Middle frontal gyrus (tissue), 1 donor: Measurements from ENCODE around the gene B3GALT6.

Experiments
- DNase-seq: peaks from one replicate; pipeline ENCODE4 v3.0.0-alpha.2; 2015; ENCODE audit warnings: low spot score; ENCODE audit errors: extremely low spot score

The B3GALT6 gene

DNA sequence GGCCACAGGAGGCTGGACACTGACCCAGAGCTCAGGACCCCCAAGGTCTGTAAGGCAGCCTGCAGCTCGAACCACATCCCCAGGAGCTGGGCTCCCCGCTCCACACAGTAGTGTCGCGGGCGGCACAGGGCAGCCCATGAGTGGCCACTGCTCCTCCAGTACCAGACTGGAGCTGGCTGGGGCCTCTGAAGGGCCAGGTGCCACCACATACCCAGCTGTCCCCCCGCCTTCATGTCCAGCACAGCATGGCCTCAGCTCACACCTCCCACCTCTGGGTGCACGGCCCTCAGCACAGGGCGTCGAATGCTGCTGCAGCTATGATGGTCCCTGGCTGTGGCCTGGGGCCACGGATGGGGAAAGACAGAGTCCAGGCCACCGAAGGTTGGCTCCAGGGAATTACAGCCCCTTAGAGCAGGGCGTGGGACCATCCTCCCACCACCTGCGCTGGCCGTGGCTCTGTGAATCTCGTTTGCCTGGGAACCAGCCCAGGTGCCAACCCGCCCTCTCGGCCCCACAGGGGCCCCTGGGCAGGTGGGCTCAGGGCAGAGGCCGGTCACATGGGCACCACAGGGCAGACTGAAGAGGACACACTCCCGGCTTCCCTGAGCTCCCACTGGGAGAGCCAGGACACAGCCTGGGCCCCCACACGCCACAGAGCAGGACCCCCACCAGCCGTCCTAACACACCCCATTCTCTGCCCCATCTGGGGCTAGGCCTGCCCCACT lies 16.0 kb upstream of the B3GALT6 start:
- no peak for DNase-seq

DNA sequence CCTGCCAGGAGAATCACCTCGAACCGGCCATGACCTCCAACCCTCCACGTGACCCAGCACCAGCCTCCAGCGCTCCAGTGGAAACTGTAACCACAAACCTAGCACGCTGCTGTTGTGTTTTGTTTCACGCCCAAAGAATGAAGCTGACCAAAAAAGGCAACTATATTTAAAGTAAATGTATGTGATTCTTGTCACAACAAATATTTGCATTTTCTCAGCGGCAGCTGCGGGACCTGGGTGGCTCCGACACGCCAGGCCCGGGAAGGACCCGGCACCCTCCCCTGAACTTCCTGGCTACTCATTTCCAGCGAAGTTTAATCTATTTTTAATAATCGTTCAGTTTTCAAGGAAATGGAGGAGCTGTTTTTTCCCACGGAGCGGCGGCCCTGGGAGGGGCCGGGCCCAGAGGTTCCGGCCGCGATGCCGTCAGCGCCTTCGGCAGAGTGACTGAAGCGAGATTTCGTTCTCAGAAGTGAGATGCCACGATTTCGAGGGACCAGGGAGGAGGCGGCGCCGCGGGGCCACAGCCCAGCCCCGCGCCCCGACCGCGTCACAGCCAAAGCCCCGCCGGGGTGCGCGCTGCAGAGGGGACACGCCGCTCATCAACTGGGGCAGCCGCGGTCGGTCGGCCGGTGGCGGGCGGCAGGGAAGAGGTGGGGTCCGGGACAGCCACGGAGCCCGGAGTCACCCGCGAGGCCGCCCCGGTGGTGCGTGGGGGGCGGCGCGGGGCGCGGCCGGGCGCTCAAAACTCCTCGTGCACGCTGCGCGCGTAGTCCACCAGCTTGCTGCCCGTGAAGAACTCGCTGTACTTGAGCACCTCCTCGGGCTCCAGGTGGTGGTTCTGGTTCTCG lies 15.0 kb upstream of the B3GALT6 start:
- no peak for DNase-seq

DNA sequence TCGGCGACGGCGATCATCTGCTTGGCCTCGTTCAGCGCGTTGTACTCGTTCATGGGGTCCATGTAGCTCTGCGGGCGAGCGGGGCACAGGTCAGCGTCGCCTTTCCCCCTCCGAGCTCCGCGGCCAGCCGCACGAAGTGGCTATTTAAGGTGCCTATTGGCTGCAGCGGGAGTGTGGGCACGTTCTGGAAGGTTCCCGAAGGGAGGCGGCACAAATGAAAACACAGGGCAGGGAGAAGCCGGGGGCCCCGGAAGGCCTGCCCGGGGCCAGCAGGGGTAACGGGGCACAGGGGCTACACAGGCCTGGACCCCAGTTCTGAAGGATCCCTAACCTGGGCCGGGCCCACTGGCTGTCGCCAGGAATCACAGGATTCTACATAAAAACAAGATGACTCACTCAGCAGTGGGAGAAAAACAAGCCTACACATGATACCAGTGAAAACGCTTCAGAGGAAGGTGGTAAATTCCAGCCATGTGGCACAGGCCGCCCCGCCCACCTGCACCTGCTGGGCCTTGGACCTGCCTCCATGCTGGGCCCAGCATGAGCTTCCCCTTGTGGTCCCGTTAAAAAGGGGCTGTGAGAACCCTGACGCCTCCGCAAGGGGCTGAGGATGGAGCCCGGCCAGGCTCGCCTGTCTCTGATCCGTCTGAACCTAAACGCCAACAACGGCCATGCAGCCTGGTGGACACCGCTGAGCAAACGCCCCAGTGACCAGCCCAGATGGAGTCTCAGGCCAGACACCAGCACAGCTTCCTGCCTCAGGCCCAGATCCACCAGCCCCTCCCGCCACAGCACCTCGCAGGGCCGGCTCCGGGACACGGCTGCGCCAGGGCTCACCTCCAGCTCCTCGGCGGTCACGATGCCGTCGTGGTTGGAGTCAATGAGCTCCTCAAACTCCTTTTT lies 14.2 kb upstream of the B3GALT6 start:
- DNase-seq, result peak; percentile 4

DNA sequence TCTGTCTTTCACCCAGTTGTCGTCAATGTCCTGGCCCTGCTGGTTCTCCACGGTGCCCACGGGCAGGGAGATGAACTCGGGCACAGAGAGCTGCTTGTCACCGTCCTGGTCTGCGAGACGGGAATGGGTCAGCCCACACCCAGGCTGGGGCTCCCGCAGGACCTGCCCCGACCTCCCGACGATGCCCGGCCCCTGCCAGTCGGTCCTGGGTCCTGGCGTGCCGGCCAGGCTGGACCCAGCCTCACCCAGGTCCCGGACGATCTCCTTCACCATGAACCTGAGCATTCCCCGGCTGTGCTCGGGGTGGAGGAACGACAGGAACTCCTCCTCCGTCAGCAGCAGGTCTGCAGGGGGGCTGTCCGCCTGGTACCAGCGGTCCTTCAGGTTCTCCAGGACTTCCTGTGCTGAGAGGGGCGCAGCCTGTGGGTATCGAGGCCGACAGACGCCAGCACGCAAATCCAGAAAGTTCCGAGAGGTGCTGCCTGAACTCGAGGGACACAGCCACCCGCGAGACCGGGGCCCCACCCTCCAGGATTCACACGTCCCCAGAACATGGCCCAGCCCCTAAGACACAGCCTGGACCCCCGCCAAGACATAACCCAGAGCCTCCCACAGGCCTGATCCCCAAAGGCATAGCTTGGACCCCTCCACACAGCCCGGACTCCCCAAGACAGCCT lies 13.4 kb upstream of the B3GALT6 start:
- no peak for DNase-seq

DNA sequence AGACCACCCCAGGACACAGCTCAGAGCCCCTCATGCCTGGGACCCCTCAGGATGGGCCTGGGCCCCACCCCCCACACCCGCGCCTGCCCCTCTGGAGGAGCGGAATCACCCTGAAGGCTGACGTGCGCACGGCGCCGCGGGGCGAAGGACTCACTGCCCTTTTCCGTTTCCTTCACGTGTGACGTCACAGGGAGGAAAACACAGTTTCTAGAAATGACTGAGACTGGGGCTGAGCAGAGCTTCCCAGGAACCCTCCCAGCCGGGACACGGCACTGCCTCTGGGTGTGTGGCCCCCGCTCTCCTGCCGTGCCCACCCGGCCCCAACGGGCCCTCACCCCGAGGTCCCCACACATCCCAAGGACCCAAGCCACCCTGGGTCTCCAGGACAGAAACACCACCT lies 12.7 kb upstream of the B3GALT6 start:
- DNase-seq, result no peak

DNA sequence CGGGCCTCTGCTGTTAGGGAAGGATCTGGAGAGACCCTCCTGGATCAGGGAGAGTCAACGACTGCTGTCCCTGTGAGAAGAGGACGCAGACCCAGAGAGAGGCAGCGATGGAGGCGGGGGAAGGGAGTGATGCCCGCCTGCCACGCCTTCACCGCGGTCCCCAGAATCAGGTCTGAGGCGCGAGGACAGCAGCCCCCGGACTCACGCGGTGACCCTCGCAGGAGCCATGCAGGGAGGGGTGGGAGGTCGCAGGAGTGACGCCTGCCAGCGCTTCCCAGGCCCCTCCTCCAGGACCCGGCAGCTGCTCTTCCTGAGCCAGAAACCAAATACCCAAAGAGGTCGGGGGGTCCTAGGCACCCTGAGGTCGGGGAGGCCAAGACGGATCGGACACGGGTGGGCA lies 11.8 kb upstream of the B3GALT6 start:
- DNase-seq, result no peak

DNA sequence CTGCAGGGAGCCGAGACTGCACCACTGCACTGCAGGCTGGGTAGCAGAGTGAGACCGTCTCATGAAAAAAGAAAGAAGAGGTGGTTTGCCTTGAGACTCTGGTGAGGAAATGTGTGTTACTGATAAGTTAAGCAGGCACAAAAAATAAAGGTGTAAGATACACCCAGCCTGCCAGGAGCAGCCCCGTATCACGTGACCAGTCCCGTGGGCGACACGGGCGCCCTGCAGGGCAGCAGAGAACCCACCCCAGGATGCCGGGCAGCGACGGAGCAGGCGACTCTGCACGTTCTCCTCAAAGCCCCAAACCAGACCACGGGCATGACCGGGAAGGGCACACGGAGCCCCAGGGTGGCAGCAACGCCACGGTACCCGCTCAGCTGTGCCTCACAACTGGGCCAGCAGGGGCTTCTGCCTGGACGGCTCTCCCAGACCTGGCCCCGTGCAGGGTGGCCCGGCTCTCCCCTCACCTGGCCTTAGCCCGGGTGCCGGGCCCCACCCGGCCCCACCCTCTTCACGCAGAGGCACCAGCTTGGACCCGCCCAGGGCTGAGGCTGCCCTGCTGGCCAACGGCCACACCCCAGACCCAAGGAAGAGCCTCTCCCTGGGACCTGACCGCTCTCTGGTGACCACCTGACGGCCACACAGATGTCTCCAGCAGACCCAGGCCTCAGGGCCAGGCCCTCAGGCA lies 10.0 kb upstream of the B3GALT6 start:
- no peak for DNase-seq

DNA sequence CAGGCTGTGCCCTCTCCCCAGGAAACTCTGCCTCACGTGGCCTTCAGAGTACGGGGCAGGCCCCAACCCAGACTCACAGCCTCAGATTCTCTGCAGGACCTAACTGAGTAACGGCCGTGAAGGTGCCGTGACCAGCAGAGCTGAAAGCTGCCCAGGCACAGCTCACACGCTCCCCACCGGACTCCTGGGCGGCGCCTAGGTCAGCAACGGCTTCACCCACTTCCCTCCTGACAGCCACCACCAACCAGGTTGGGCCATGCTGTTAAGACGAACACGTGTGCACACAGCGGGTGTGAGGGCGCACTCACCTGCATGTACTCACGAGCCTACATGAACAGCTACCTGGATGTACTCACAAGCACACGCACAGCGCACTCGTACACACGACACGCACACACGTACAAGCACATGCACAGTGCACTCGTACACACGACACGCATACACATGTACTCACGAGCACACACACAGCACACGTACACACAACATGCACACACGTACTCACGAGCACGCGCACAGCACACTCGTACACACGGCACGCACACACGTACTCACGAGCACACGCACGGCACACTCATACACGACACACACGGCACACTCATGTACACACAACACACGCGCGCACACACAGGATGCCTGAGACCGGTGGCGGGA lies 9.3 kb upstream of the B3GALT6 start:
- DNase-seq, result no peak

DNA sequence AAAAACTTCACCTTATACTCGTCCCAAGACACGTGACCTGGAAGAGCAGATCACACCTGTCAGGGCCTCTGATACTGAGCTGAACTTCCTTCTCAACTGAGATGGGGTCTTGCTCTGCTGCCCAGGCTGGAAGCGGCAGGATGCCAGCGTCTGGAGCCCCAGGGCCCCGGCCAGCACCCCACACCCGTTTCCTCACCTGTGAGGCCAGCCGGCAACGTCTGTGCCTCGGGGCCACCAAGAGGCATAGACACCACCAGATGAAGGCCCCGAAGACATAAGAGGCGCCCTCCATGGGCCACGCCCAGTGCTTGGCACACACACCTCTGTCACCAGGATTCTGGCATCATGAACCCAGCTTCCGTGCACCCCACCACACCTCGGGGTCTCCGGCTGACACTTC lies 8.7 kb upstream of the B3GALT6 start:
- no peak for DNase-seq

DNA sequence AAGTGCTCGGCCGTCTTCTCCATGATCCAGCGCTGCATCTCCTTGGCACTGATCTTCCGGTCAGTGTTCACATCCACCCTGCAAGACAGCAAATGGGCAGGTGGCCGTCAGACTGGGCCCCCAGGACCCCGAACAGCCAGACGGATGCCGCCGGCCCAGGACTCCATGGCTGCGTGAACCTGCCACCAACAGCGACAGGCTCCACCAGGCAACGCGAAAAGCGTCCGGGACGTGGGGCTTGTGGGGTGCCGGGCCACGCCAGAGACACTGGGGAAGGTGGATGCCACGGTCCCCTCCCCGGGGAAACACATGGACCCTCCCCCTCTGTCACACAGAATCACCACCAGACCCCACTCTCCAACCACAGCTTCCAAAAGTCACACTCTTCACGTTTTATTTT lies 8.1 kb upstream of the B3GALT6 start:
- DNase-seq, result no peak

DNA sequence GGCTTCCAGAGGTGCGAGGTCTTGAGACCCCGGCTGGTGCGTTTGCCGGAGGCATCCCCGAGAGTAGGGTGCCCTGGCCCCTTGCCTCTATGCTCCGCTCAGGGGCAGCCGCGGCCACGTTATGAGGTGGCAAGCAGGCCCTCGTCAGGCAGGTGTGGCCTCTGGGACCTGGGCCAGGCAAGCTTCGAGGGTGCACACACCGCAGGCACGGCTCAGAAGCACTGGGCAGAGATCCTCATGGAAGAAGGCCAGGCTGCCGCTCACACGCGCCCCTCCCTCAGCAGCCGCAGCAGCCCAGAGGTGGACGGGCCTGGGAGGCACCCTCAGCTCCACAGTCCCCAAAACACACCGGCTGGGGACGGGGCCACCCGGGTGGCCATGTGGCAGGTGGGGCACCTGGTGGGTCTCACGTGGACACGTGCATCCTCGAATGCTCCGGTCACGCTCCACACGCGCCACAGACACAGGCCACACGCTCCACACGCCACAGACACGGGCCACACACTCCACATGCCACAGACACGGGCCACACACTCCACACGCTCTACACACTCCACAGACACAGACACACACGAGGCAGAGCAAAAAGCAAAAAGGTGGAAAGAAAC lies 6.7 kb upstream of the B3GALT6 start:
- no peak for DNase-seq

DNA sequence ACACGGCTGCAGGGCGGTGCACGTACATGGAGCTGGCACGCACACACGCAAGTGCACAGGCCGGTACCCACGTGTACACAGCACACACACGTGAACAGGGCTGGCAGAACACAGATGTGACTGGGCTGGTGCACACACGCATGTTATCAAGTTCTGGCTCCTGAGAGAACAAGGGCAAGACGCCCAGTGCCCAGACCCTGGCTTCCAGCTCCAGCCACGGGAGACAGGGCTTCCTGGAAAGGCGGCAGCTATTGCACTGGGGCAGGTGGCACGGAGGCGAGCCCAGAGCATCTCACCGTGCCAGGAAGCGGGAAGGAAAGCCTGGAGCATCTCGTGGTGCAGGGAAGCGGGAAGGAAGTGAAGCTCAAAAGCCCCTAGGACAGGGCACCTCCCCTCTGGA lies 6.1 kb upstream of the B3GALT6 start:
- DNase-seq, result no peak

DNA sequence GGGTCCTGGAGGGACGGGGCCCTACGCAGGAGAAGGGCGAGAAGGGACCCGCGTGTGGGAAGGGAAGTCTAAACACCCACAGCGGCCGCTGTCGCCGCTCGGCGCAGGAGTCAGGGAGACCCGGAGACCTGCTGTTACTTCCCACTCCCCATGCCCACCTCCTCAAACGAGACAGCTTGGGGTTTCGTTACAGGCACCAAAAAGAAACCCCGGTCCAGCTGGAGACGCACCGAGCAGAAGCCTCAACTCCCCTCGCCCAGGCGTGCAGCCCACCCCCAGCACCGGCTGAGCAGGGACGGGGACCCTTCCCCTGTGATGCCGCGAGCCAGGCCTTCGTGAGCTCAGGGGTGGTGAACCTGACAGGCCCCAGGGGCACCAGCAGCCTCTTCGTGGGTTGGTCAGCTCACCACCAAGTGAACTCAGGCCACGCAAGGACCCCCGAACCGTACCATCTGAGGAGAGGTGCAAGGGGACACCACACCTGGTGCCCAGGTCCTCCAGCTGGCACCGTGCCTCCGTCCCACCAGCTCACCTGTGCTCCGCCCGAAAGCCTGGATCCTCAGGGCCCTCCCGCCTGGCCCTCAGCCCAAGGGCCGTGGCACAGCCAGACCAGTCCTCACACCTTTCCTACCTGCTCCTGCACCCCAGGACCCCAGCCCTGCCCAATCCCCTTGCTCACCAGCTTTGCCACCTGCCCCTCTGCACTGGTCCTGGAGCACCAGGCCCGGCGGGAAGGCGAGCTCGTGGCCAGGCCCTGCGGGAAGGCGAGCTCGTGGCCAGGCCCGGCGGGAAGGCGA lies 5.3 kb upstream of the B3GALT6 start:
- no peak for DNase-seq

DNA sequence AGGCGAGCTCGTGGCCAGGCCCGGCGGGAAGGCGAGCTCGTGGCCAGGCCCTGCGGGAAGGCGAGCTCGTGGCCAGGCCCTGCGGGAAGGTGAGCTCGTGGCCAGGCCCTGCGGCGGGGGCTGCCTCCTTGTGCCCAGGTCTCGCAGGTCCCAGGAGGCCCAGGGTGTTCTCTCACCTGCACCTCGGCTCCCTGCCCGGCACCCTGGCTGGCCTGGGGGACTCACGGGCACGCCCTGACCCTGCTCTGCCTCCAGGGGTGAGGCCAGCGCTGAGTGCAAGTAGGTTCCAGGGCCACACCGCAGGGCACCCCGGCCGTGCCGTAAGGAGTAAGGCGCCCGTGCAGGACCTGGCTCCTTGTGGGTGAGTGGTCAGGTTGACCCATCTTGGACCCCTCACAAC lies 4.7 kb upstream of the B3GALT6 start:
- DNase-seq, result no peak

DNA sequence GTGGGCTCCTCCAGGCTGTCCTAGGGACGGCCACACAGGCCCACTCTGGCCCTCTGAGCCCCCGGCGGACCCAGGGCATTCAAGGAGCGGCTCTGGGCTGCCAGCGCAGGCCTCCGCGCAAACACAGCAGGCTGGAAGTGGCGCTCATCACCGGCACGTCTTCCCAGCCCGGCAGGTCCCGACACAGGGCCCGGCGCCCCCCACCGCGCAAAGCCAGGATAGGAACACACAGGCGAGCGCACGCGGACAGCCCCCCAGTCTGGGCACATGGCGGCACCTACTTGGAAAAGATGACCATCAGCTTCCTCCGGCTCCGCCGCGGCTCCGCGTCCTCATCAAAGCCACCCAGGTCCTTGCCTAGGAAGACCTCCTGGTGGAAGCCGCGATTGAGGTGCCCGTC lies 3.9 kb upstream of the B3GALT6 start:
- DNase-seq, result no peak

DNA sequence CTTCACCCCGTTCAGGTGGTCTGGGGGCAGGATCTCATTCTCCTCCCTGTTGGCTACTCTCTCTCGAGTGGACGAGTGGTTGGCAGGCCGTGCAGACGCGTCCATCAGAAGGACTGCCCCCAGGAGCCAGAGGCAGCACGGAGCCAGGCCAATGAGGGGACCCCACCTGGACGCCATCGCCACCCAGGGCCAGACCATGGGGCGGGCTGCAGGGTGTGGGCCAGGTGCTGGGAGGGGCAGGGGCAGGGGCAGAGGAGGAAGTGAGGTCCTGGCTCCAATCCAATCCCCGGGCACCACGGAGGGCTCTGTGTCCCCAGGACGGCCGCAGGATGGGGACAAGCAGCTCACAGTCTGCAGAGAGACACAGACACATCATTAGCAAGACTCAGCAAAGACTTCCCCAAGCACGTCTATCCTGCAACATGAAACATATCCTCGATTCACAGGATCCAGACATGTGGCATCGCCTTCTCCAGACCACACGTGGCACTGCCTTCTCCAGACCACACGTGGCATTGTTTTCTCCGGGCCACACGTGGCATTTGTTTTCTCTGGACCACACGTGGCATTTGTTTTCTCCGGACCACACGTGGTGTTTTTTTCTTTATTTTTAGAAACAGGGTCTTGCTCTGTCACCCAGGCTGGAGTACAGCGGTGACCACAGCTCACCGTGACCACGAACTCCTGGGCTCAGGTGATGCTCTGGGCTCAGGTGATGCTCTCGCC lies 3.3 kb upstream of the B3GALT6 start:
- DNase-seq, result no peak

DNA sequence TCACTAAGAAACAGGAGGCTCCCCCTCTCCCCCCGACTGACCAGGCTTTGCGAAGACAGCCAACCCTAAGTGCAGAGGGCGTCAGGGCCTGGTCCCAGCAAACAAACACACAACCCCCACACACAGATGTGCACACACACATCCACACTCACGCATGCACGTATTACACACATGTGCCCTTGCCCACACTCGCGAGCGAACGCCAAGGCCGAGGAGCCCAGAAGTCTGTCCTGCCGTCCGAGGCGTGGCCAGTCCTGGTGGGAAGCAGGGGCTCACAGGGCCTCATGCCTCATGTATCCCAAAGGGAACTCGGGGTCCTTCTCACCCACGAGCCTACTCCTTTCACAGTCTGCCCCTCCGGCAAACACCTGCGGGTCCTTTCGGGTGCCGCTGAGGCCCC lies 2.3 kb upstream of the B3GALT6 start:
- no peak for DNase-seq

DNA sequence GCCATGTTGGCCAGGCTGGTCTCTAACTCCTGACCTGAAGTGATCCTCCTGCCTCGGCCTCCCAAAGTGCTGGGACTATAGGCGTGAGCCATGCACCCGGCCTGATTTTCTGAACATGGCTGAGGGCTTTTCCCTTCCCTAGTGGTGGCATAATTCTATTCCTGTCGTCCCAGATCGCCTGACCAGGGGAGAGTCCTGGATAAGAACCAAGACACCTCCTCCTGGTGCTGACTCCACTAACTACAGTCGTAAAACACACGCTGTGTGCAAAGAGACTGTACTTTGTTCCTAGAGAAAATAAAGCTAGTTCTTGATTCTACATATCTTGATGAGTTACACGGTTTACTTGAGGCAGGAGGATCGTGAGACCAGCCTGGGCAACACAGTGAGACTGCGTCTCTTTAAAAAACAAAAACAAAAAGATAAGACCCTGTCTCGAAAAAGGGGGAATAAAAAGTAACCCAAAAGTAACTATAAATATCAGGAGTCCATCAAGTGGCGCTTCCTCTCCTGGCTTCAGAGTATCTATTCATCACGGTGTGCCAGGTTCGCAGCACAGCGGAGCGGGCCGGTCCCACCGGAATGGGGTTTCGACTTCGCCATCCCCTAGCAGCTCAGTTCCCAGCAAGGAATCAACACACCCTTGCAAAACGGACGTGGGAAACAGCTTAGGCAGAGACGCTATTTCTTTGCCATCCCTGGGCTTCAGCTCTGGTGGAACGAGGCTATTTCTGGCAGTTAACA lies 1.2 kb upstream of the B3GALT6 start:
- DNase-seq, result no peak
